Measurements from ENCODE around the gene LUZP1.

LUZP1 gene

DNA sequence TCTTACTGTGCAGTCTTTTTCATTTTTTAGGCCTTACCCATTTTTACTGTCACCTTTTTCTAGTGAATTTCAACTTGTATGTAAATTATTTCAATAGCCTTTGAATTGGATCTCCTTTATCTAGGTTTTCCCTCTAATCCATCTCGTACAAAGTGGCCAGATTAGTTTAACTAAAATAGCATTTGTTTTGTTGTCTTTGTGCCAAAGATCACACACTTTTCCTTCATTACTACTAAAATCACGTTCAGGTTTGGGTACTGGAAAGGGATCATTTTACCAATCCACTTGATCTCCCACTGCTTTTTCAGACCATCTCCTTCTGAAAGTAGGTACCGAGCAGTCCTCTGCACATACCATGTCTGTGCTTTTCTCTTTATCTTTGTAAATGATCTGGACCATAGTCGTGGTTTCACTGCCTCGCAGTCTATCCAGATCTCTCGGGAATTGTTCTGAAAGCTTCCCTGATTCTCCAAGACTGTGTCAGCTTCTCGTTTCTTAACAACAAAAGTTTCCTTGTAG, 129.3 kb downstream of the LUZP1 start:
- Histone ChIP-seq H3K9me3 (ENCODE audit: severe bottlenecking) (no peaks in the 10 kb centered on the region), H3K27ac (no peak overlapping the region), H3K36me3 (peaks cover 23% of the 10 kb centered on the region), H3K4me3 (ENCODE audit: low read depth, low read length) (no peak overlapping the region), H3K27me3 (ENCODE audit: insufficient read depth, low read depth, severe bottlenecking) (no peaks in the 10 kb centered on the region)
- DNase-seq = no peak
- TF ChIP-seq CTCF (IDR thresholded peaks at IDR 0.05; ENCODE audit: low read depth, low read length) = no peak

DNA sequence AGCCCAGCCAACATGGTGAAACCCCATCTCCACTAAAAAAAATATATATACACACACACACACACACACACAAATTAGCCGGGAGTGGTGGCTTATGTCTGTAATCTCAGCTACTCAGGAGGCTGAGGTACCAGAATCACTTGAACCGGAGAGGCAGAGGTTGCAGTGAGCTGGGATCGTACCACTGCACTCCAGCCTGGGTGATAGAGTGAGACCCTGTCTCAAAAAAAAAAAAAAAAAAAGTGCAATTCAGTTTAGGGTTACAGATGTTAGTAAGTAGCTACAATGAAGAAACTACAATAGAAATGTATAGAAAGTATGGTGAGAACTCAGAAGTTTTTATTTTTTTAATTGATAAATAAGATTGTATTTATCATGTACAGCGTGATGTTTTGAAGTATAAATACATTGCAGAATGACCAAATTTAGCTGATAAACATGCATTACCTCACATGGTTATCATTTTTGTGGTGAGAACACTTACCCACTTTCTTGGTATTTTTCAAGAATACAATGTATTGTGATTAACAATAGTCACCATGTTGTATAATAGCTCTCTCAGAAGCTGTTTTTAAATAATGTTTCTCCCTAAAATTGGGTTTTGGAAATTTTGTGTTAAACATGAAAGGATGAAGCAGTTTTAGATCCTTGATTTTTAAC, 131.4 kb downstream of the LUZP1 start:
- no peak overlapping the region for H3K27ac ChIP-seq
- no peak for DNase-seq
- TF ChIP-seq CTCF (IDR thresholded peaks at IDR 0.05; ENCODE audit: low read depth, low read length) = no peak

GRCh38 chr1:23035823-23036452, 132.7 kb downstream of the LUZP1 start:
- DNase-seq = peak; percentile 62
- Histone ChIP-seq H3K4me3 (ENCODE audit: low read depth, low read length) (no peak overlapping the region), H3K9me3 (ENCODE audit: severe bottlenecking) (no peaks in the 10 kb centered on the region), H3K27ac (no peak overlapping the region), H3K27me3 (ENCODE audit: insufficient read depth, low read depth, severe bottlenecking) (no peaks in the 10 kb centered on the region), H3K36me3 (peaks cover 20% of the 10 kb centered on the region)
- no peak for TF ChIP-seq CTCF (IDR thresholded peaks at IDR 0.05; ENCODE audit: low read depth, low read length)

More for the DNA sequence above, 131.4 kb downstream of the LUZP1 start:
- no peaks in the 10 kb centered on the region for H3K9me3 ChIP-seq (ENCODE audit: severe bottlenecking)
- no peak overlapping the region for H3K4me3 ChIP-seq (ENCODE audit: low read depth, low read length)
- no peaks in the 10 kb centered on the region for H3K27me3 ChIP-seq (ENCODE audit: insufficient read depth, low read depth, severe bottlenecking)
- peaks cover 20% of the 10 kb centered on the region for H3K36me3 ChIP-seq

Measured in WERI-Rb-1 (cell line).